WTC11 (cell line): Measurements from ENCODE around the gene FRMD5. TPM values are rescaled to one million over a fixed set of nuclear protein-coding genes. Genes with fewer than 3 reads are reported as not detected.

ENCODE experiments used
- ATAC-seq: fragments of 200-7000 bp; cut with Tn5 transposase; 2 replicates; pipeline ENCODE4 v1.10.0; 2021; ENCODE audit warnings: mild to moderate bottlenecking, moderate library complexity
- CTCF ChIA-PET: fragments of 300-600 bp; sonication (Branson Sonifier 250); formaldehyde crosslinking; loops from one replicate; lab custom pipeline; 2021; ENCODE audit warnings: antibody characterized with exemption; lab: Charles Lee
- POLR2A ChIA-PET: fragments of 350-600 bp; sonication (Branson Sonifier 250); formaldehyde crosslinking; loops from one replicate; lab custom pipeline; 2021; ENCODE audit warnings: antibody characterized with exemption; lab: Charles Lee
- DNase-seq: peaks from one replicate; pipeline ENCODE4 v3.0.0; 2021; ENCODE audit warnings: low spot score
- H3K27ac Mint-ChIP-seq: 2 replicates; pipeline ENCODE4 v1.8.0; 2021; ENCODE audit warnings: mixed read lengths
- H3K27me3 Mint-ChIP-seq: 2 replicates; pipeline ENCODE4 v1.8.0; 2021; ENCODE audit warnings: low read depth, mild to moderate bottlenecking, moderate library complexity, mixed read lengths
- H3K36me3 Mint-ChIP-seq: 2 replicates; pipeline ENCODE4 v1.8.0; 2021; ENCODE audit warnings: mixed read lengths
- H3K4me1 Mint-ChIP-seq: 2 replicates; pipeline ENCODE4 v1.8.0; 2022; ENCODE audit warnings: mixed read lengths
- H3K4me3 Mint-ChIP-seq: 2 replicates; pipeline ENCODE4 v1.8.0; 2021; ENCODE audit warnings: mild to moderate bottlenecking, moderate library complexity, mixed read lengths
- H3K9me3 Mint-ChIP-seq: 2 replicates; pipeline ENCODE4 v1.8.0; 2021; ENCODE audit warnings: mixed read lengths
- CTCF ChIP-seq: fragments of 200-600 bp; IDR thresholded peaks from 2 replicates; pipeline ENCODE4 v1.8.0; 2022; ENCODE audit warnings: antibody characterized with exemption
- FOXK1 ChIP-seq: sonication (generic); formaldehyde crosslinking; IDR thresholded peaks from 2 replicates; pipeline ENCODE4 v1.8.0; 2022; ENCODE audit warnings: mild to moderate bottlenecking, moderate library complexity, missing genetic modification reagents
- HMGA2 ChIP-seq: fragments of 250-450 bp; sonication (Bioruptor Pico); IDR thresholded peaks from 2 replicates; pipeline ENCODE4 v1.4.0; 2021; ENCODE audit warnings: mild to moderate bottlenecking, moderate library complexity
- JAZF1 ChIP-seq: fragments of 250-450 bp; sonication (Bioruptor Pico); IDR thresholded peaks from 2 replicates; pipeline ENCODE4 v1.9.0; 2021; ENCODE audit warnings: moderate library complexity, mild to moderate bottlenecking, inconsistent platforms
- NFATC4 ChIP-seq: fragments of 250-450 bp; sonication (Bioruptor Pico); IDR thresholded peaks from 2 replicates; pipeline ENCODE4 v1.9.0; 2021; ENCODE audit warnings: mild to moderate bottlenecking
- NR3C1 ChIP-seq: sonication (generic); formaldehyde crosslinking; conservative IDR thresholded peaks from 2 replicates; pipeline ENCODE4 v1.8.1; 2023; ENCODE audit warnings: low read depth, mild to moderate bottlenecking, missing genetic modification reagents
- RELA ChIP-seq: sonication (generic); formaldehyde crosslinking; IDR thresholded peaks from 2 replicates; pipeline ENCODE4 v1.8.1; 2022; ENCODE audit warnings: missing genetic modification reagents, mild to moderate bottlenecking, borderline replicate concordance
- SMAD3 ChIP-seq: sonication (generic); formaldehyde crosslinking; IDR thresholded peaks from 2 replicates; pipeline ENCODE4 v1.8.0; 2022; ENCODE audit warnings: missing genetic modification reagents, mild to moderate bottlenecking, borderline replicate concordance
- TEAD1 ChIP-seq: sonication (generic); formaldehyde crosslinking; IDR thresholded peaks from 2 replicates; pipeline ENCODE4 v1.8.0; 2022; ENCODE audit warnings: mild to moderate bottlenecking, missing genetic modification reagents
- TP53 ChIP-seq: sonication (generic); formaldehyde crosslinking; IDR thresholded peaks from 2 replicates; pipeline ENCODE4 v1.8.1; 2023; ENCODE audit warnings: mild to moderate bottlenecking, missing genetic modification reagents
- ZNF138 ChIP-seq: sonication (generic); formaldehyde crosslinking; conservative IDR thresholded peaks from 2 replicates; pipeline ENCODE4 v1.8.1; 2022; ENCODE audit warnings: mild to moderate bottlenecking, moderate library complexity, missing genetic modification reagents
- ZNF232 ChIP-seq: sonication (generic); formaldehyde crosslinking; IDR thresholded peaks from 2 replicates; pipeline ENCODE4 v1.8.0; 2022; ENCODE audit warnings: mild to moderate bottlenecking, missing genetic modification reagents
- ZNF263 ChIP-seq: sonication (generic); formaldehyde crosslinking; IDR thresholded peaks from 2 replicates; pipeline ENCODE4 v1.8.1; 2022; ENCODE audit warnings: low read depth, mild to moderate bottlenecking, moderate library complexity, missing genetic modification reagents
- ZNF396 ChIP-seq: fragments of 250-450 bp; sonication (Bioruptor Pico); IDR thresholded peaks from 2 replicates; pipeline ENCODE4 v1.8.0; 2021; ENCODE audit warnings: mild to moderate bottlenecking, moderate library complexity, borderline replicate concordance
- ZNF423 ChIP-seq: fragments of 250-450 bp; sonication (Bioruptor Pico); IDR thresholded peaks from 2 replicates; pipeline ENCODE4 v2.1.2; 2022; ENCODE audit warnings: mild to moderate bottlenecking, moderate library complexity
- total RNA-seq: library from RNA; stranded (reverse); gene quantifications from 3 replicates; pipeline ENCODE4 v1.2.3, GENCODE V29; 2021
- TF ChIP-seq, protein P1 (sequence below): sonication (generic); formaldehyde crosslinking; conservative IDR thresholded peaks from 2 replicates; pipeline ENCODE4 v1.8.1; 2023; ENCODE audit warnings: mild to moderate bottlenecking, low read depth, missing genetic modification reagents, moderate library complexity
- TF ChIP-seq, protein P2 (sequence below): sonication (generic); formaldehyde crosslinking; IDR thresholded peaks from 2 replicates; pipeline ENCODE4 v1.8.1; 2023; ENCODE audit warnings: mild to moderate bottlenecking, missing genetic modification reagents, borderline replicate concordance
- TF ChIP-seq, protein P3 (sequence below): fragments of 250-450 bp; sonication (Bioruptor Pico); IDR thresholded peaks from 2 replicates; pipeline ENCODE4 v2.1.2; 2022; ENCODE audit warnings: mild to moderate bottlenecking, moderate library complexity

Gene FRMD5
- total RNA-seq, 1 experiment from 2014 or later, result 14.1 TPM

- H3K4me1 Mint-ChIP-seq, result peaks cover 13% of the 10 kb centered on the region
- no peak overlapping the region for H3K27ac Mint-ChIP-seq
- no peaks in the 10 kb centered on the region for H3K27me3 Mint-ChIP-seq
- DNase-seq (peak; percentile 51), ATAC-seq (peak; percentile 98)
- H3K4me3 Mint-ChIP-seq, result no peak overlapping the region
- POLR2A ChIA-PET, result no interaction called here
- CTCF ChIA-PET, result interaction anchor here (1.5 kb wide), 1 partner anchor 135 kb away, joined by 8 read pairs; no protein-coding TSS in a partner anchor
- H3K36me3 Mint-ChIP-seq, result peaks cover 2% of the 10 kb centered on the region; the same call in 1 of the 2 replicates
- TF ChIP-seq ZNF396 (CRISPR knock-in tag) (no peak), FOXK1 (CRISPR knock-in tag) (peak; percentile 15; the same call in 1 of the 2 replicates)
- H3K9me3 Mint-ChIP-seq, result peaks cover 8% of the 10 kb centered on the region
These were observed 156.3 kb downstream of the FRMD5 start for GRCh38 chr15:44038755-44039191.

DNA sequence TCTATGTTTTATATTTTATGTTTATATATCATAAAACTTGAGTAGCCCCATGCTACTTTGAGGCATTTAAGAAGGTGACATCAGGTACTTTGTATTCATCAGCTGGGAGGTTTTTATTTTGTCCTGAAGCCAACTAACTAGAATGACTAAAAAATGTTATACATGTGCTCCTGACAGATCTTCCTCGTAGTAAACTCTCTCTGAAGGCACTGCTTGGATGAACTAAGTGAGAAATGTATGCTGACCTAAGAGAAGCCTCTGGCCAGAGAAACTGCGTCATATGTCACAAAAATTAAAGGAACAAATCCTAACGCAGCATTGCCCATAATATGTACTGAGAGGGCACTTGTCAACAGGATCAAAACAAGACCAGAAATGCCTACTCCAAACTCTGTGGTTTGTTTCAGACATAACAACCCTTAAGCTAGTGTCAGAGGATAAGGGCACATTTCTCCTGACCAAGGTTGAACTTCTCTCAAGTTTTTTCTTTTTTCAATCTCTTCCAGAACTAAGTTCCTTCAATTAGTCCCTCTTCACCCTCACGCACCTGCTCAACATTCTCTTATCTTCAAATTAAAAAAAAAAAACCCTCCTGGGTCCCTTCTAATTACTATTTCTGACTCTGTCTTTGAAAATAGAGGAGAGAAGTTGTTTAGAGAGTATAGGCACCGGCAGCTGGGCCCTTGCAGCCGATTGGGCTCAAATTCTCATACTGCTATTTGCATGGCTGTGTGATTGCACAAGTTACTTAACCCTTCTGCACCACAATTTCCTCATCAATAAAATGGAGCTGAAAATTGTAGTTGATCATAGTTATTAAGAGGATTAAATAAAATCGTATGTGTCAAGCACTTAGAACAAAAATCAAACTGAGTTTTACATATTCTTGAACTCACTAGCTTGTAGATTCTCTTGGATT, 159.0 kb downstream of the FRMD5 start:
- H3K4me3 Mint-ChIP-seq, result no peak overlapping the region
- POLR2A ChIA-PET, result no interaction called here
- peaks cover 14% of the 10 kb centered on the region for H3K9me3 Mint-ChIP-seq
- TF ChIP-seq RELA (CRISPR knock-in tag), result no peak
- no peak for TF ChIP-seq ZNF263 (CRISPR knock-in tag)
- TF ChIP-seq NR3C1, result no peak
- no peak for TF ChIP-seq TEAD1 (CRISPR knock-in tag)
- no peak for TF ChIP-seq TP53
- TF ChIP-seq NFATC4 (CRISPR knock-in tag), result no peak
- TF ChIP-seq ZNF232, result no peak
- TF ChIP-seq ZNF138 (CRISPR knock-in tag), result no peak
- no peak for TF ChIP-seq FOXK1 (CRISPR knock-in tag)
- TF ChIP-seq, protein P1, sequence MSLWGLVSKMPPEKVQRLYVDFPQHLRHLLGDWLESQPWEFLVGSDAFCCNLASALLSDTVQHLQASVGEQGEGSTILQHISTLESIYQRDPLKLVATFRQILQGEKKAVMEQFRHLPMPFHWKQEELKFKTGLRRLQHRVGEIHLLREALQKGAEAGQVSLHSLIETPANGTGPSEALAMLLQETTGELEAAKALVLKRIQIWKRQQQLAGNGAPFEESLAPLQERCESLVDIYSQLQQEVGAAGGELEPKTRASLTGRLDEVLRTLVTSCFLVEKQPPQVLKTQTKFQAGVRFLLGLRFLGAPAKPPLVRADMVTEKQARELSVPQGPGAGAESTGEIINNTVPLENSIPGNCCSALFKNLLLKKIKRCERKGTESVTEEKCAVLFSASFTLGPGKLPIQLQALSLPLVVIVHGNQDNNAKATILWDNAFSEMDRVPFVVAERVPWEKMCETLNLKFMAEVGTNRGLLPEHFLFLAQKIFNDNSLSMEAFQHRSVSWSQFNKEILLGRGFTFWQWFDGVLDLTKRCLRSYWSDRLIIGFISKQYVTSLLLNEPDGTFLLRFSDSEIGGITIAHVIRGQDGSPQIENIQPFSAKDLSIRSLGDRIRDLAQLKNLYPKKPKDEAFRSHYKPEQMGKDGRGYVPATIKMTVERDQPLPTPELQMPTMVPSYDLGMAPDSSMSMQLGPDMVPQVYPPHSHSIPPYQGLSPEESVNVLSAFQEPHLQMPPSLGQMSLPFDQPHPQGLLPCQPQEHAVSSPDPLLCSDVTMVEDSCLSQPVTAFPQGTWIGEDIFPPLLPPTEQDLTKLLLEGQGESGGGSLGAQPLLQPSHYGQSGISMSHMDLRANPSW (CRISPR knock-in tag), result no peak
- no peak for TF ChIP-seq ZNF423 (CRISPR knock-in tag)
- no peak for TF ChIP-seq ZNF396 (CRISPR knock-in tag)
- TF ChIP-seq HMGA2 (CRISPR knock-in tag), result no peak
- TF ChIP-seq, protein P2, sequence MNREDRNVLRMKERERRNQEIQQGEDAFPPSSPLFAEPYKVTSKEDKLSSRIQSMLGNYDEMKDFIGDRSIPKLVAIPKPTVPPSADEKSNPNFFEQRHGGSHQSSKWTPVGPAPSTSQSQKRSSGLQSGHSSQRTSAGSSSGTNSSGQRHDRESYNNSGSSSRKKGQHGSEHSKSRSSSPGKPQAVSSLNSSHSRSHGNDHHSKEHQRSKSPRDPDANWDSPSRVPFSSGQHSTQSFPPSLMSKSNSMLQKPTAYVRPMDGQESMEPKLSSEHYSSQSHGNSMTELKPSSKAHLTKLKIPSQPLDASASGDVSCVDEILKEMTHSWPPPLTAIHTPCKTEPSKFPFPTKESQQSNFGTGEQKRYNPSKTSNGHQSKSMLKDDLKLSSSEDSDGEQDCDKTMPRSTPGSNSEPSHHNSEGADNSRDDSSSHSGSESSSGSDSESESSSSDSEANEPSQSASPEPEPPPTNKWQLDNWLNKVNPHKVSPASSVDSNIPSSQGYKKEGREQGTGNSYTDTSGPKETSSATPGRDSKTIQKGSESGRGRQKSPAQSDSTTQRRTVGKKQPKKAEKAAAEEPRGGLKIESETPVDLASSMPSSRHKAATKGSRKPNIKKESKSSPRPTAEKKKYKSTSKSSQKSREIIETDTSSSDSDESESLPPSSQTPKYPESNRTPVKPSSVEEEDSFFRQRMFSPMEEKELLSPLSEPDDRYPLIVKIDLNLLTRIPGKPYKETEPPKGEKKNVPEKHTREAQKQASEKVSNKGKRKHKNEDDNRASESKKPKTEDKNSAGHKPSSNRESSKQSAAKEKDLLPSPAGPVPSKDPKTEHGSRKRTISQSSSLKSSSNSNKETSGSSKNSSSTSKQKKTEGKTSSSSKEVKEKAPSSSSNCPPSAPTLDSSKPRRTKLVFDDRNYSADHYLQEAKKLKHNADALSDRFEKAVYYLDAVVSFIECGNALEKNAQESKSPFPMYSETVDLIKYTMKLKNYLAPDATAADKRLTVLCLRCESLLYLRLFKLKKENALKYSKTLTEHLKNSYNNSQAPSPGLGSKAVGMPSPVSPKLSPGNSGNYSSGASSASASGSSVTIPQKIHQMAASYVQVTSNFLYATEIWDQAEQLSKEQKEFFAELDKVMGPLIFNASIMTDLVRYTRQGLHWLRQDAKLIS (CRISPR knock-in tag), result no peak
- TF ChIP-seq, protein P3, sequence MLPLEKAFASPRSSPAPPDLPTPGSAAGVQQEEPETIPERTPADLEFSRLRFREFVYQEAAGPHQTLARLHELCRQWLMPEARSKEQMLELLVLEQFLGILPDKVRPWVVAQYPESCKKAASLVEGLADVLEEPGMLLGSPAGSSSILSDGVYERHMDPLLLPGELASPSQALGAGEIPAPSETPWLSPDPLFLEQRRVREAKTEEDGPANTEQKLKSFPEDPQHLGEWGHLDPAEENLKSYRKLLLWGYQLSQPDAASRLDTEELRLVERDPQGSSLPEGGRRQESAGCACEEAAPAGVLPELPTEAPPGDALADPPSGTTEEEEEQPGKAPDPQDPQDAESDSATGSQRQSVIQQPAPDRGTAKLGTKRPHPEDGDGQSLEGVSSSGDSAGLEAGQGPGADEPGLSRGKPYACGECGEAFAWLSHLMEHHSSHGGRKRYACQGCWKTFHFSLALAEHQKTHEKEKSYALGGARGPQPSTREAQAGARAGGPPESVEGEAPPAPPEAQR, result no peak
- no peak for TF ChIP-seq SMAD3 (CRISPR knock-in tag)
- no peak for TF ChIP-seq JAZF1 (CRISPR knock-in tag)
- no peak for TF ChIP-seq CTCF
- TF ChIP-seq, all 79 proteins: peak for 0
- CTCF ChIA-PET, result no interaction called here
- no peak for ATAC-seq
- no peak for DNase-seq
- peaks cover 2% of the 10 kb centered on the region; the same call in 1 of the 2 replicates for H3K36me3 Mint-ChIP-seq
- no peak overlapping the region for H3K27ac Mint-ChIP-seq
- H3K4me1 Mint-ChIP-seq, result peaks cover 13% of the 10 kb centered on the region
- H3K27me3 Mint-ChIP-seq, result no peaks in the 10 kb centered on the region
